HG03045 (cell line): ENCODE results near the gene NEU3.
"Not testable (repeated sequence)": the region's sequence is repeated elsewhere in the genome, so short reads cannot be mapped to it uniquely, and the experiment has no call there.

Experiments
- ATAC-seq: cut with Tn5 transposase; IDR thresholded peaks from one replicate; pipeline ENCODE4 v1.9.1; 2021; ENCODE audit warnings: mild to moderate bottlenecking, moderate library complexity; ENCODE audit not compliant: unreplicated experiment

NEU3 gene

GRCh38 chr11:75028724-75029123 is 40.0 kb downstream of the NEU3 start:
- ATAC-seq, result no peak

GRCh38 chr11:75029836-75030631 is 41.3 kb downstream of the NEU3 start:
- no peak for ATAC-seq

GRCh38 chr11:75031224-75031753 is 42.6 kb downstream of the NEU3 start:
- ATAC-seq, result no peak

GRCh38 chr11:75031771-75032549 is 43.2 kb downstream of the NEU3 start:
- ATAC-seq, result no peak

- no peak for ATAC-seq
These were observed 43.8 kb downstream of the NEU3 start for GRCh38 chr11:75032550-75032935.

GRCh38 chr11:75033916-75034315 is 45.2 kb downstream of the NEU3 start:
- no peak for ATAC-seq

GRCh38 chr11:75035256-75035655 is 46.5 kb downstream of the NEU3 start:
- no peak for ATAC-seq

- no peak for ATAC-seq
These were observed 47.3 kb downstream of the NEU3 start for GRCh38 chr11:75035911-75036565.

GRCh38 chr11:75040167-75040770 is 51.5 kb downstream of the NEU3 start:
- ATAC-seq, result no peak

- ATAC-seq, result no peak
These were observed 52.5 kb downstream of the NEU3 start for GRCh38 chr11:75041263-75041662.

GRCh38 chr11:75041821-75042220 is 53.1 kb downstream of the NEU3 start:
- ATAC-seq, result not testable (repeated sequence)

GRCh38 chr11:75044381-75045170 is 55.8 kb downstream of the NEU3 start:
- ATAC-seq, result not testable (repeated sequence)

- ATAC-seq, result not testable (repeated sequence)
These were observed 57.9 kb downstream of the NEU3 start for GRCh38 chr11:75046668-75047067.

- ATAC-seq, result no peak
These were observed 58.5 kb downstream of the NEU3 start for GRCh38 chr11:75047191-75047590.

- not testable (repeated sequence) for ATAC-seq
These were observed 61.0 kb downstream of the NEU3 start for GRCh38 chr11:75049501-75050266.

- ATAC-seq, result no peak
These were observed 61.8 kb downstream of the NEU3 start for GRCh38 chr11:75050516-75050915.

- ATAC-seq, result no peak
These were observed 62.3 kb downstream of the NEU3 start for GRCh38 chr11:75051043-75051442.

GRCh38 chr11:75052457-75052856 is 63.7 kb downstream of the NEU3 start:
- ATAC-seq, result no peak

GRCh38 chr11:75055511-75055910 is 66.8 kb downstream of the NEU3 start:
- no peak for ATAC-seq
